IPS DF 6.9 (cell line): ENCODE data around the gene TNRC6C.

Experiments used
- DNase-seq: peaks from one replicate; pipeline ENCODE4 v3.0.0-alpha.2; 2013; ENCODE audit warnings: low read depth, low spot score
- H3K27ac ChIP-seq: one replicate; pipeline ENCODE4 v1.5.1; 2013; ENCODE audit warnings: low read length, control low read depth
- H3K27me3 ChIP-seq: 2 replicates; pipeline ENCODE4 v1.6.1; 2013; ENCODE audit warnings: mild to moderate bottlenecking, low read length; ENCODE audit not compliant: control insufficient read depth, insufficient read depth
- H3K36me3 ChIP-seq: 2 replicates; pipeline ENCODE4 v1.6.1; 2013; ENCODE audit warnings: low read length; ENCODE audit not compliant: control insufficient read depth, insufficient read depth
- H3K4me1 ChIP-seq: 2 replicates; pipeline ENCODE4 v1.6.1; 2013; ENCODE audit warnings: low read length; ENCODE audit not compliant: control insufficient read depth, insufficient read depth
- H3K4me3 ChIP-seq: 2 replicates; pipeline ENCODE4 v1.5.1; 2013; ENCODE audit warnings: mild to moderate bottlenecking, low read length
- H3K9me3 ChIP-seq: 2 replicates; pipeline ENCODE4 v1.6.1; 2013; ENCODE audit warnings: low read length, inconsistent platforms; ENCODE audit not compliant: control insufficient read depth, insufficient read depth
- WGBS: extraction: QIAGEN DNeasy Blood & Tissue Kit; methylation state at CpG from one replicate; pipeline ENCODE4 v1.1.7; 2013; ENCODE audit warnings: mixed read lengths, missing lambda C conversion rate; ENCODE audit not compliant: insufficient read length, insufficient coverage; 5-methylcytosine and 5-hydroxymethylcytosine counted together

TNRC6C gene

DNA sequence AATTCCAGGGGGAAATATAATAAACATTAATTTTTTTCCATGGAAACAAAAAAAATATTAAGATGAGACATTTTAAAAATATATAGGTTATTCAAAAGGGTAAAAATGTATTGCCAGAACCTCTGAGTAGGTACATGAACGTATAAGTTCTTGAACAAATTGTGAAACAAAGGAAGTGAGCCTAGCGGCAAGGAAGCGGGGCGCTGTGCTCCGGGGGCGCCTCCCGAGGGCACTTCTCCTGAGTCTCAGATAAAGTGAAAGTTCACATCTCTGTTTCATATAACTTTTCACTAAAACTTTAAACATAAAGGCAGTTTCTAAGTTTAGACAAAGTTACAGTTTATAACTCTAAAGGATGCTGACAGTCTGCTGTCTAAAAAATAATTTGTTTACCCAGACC is 52.3 kb downstream of the TNRC6C start:
- no peaks in the 10 kb centered on the region for H3K9me3 ChIP-seq
- H3K4me1 ChIP-seq: no peaks in the 10 kb centered on the region
- DNase-seq: no peak
- no peaks in the 10 kb centered on the region for H3K36me3 ChIP-seq
- no peaks in the 10 kb centered on the region for H3K27me3 ChIP-seq
- H3K4me3 ChIP-seq: no peak overlapping the region
- H3K27ac ChIP-seq: no peak overlapping the region
- WGBS: no CpG with 5 or more reads among the region's 7 CpGs

DNA sequence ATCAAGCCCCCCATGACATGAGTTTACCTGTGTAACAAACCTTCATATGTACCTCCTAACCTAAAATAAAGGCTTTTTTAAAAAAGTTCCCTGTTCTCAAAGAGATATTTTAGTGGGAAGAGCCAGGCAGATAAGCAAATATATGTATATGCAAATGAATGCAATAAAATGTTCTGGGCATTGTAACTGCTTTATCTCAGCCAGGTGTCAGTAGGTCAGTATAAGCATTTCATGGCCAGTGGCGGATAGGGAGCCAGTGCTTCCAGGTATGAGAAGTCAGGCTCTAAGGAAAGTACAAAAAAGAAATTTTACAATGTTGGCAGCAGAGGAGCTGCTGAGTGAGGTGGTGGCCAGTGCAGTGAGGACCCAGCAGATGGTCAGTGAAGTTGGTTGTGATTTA is 53.9 kb downstream of the TNRC6C start:
- no peak overlapping the region for H3K4me3 ChIP-seq
- no peaks in the 10 kb centered on the region for H3K9me3 ChIP-seq
- DNase-seq: no peak
- no CpG with 5 or more reads among the region's 1 CpG for WGBS
- H3K36me3 ChIP-seq: no peaks in the 10 kb centered on the region
- no peaks in the 10 kb centered on the region for H3K27me3 ChIP-seq
- no peaks in the 10 kb centered on the region for H3K4me1 ChIP-seq
- no peak overlapping the region for H3K27ac ChIP-seq

DNA sequence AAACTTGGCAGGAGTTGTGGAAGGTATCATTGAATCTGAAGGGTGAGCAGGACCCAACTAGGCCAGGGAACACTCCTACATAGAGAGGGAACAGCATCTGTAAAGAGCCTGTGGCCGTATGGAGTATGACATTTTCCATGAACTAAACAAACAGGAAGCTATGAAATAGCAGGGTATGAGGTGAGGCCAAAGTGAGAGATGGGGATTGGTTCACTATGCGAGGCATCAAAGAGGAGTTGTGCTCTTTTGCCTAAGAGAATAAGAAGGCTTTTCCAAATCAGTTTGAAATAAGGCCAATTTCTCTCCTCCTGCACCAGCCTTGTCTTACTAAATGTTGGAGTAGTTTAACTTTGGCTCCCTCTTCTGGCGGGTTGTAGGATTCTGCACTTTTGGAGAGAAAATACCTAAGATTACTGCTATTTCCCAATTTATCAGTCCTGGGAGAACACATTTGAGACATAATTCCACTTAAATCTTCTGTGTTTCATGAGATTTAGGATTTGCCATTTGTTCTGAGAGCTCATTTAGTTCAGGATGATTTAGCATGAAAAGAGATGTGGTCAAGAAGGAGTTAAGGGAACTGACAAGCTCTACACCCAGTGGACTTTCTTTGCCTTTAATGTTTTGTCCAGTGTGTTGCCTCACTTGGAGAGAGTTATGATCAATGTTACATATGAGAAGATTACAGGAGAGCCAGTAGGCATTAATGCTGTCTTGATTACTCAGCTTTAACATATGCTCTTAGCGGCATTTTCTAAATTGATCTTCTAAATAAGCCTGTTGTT is 55.4 kb downstream of the TNRC6C start:
- Histone ChIP-seq H3K27me3 (no peaks in the 10 kb centered on the region), H3K27ac (no peak overlapping the region), H3K36me3 (no peaks in the 10 kb centered on the region), H3K4me3 (no peak overlapping the region), H3K4me1 (no peaks in the 10 kb centered on the region), H3K9me3 (no peaks in the 10 kb centered on the region)
- DNase-seq: no peak
- no CpG with 5 or more reads among the region's 4 CpGs for WGBS

DNA sequence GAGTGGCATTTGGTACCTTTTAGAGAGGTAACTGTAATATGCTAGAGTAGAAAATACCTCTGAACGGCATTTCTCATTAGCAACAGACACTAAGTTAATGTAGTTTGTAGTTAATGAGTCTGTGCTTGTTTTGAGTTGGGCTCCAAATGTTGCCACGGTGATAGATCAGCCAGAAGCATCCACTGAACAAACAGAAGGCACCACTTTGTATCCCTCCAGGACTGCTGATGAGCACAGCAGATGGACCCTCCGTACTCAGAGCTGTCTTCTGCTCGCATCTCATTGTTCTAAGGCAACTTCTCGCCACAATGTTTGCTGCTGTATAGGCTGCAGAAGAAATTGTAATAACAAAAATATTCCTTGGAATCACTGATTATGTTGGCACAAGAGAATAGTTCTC is 56.1 kb downstream of the TNRC6C start:
- no peaks in the 10 kb centered on the region for H3K27me3 ChIP-seq
- H3K4me1 ChIP-seq: no peaks in the 10 kb centered on the region
- no peak overlapping the region for H3K27ac ChIP-seq
- no peaks in the 10 kb centered on the region for H3K36me3 ChIP-seq
- no CpG with 5 or more reads among the region's 5 CpGs for WGBS
- DNase-seq: no peak
- H3K4me3 ChIP-seq: no peak overlapping the region
- no peaks in the 10 kb centered on the region for H3K9me3 ChIP-seq

DNA sequence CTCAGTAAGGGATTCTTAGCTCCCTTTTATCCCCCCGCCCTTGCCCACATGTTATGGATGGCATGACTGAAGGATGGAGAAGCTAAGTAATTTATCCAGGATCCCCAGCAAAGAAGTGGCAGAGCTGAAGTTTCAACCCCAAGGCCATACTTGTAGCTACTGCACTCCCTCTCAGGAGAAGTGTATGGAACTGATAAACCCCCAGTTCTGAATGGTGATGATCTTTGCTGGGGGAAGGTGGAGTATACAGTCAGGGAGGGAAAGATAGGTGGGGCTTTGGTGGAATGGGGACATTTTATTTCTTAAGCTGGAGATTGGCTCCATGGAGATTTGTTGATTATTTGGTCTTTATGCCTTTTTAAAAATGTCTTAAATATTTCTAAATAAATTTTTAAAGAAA is 58.3 kb downstream of the TNRC6C start:
- H3K9me3 ChIP-seq: no peaks in the 10 kb centered on the region
- no peaks in the 10 kb centered on the region for H3K27me3 ChIP-seq
- no peak overlapping the region for H3K4me3 ChIP-seq
- H3K36me3 ChIP-seq: no peaks in the 10 kb centered on the region
- H3K4me1 ChIP-seq: no peaks in the 10 kb centered on the region
- WGBS: no CpG with 5 or more reads among the region's 1 CpG
- H3K27ac ChIP-seq: no peak overlapping the region
- DNase-seq: no peak

DNA sequence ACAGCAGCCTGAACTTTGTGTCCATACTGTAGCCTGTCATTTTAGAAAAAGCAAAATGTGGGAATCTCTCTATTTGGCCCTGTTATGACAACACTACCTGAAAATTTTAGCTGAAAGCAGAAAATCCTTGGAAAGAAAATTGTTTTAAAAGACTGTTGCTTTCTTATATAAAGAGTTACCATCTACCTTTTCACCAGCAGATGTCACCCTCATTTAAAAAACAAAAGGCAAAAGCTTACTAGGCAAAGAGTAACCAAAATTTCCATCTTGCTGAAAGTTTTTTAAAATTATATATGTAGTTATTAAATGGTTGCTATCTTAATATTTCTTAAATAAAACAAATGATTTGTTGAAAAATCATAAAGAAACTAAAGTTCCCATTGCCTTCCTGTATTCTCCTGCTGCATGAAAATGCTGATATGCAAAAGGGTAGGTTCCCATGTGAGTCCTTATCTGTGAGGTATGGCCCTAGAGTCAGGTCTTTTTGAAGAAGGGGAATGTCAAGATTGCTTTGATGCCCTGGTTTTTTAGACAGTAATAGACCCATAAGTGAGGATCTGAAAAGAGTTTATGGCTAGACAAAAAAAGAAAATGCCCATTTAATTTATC is 61.0 kb downstream of the TNRC6C start:
- no peaks in the 10 kb centered on the region for H3K27me3 ChIP-seq
- no peak for DNase-seq
- H3K36me3 ChIP-seq: no peaks in the 10 kb centered on the region
- H3K4me1 ChIP-seq: no peaks in the 10 kb centered on the region
- no peaks in the 10 kb centered on the region for H3K9me3 ChIP-seq
- H3K4me3 ChIP-seq: no peak overlapping the region
- H3K27ac ChIP-seq: no peak overlapping the region

DNA sequence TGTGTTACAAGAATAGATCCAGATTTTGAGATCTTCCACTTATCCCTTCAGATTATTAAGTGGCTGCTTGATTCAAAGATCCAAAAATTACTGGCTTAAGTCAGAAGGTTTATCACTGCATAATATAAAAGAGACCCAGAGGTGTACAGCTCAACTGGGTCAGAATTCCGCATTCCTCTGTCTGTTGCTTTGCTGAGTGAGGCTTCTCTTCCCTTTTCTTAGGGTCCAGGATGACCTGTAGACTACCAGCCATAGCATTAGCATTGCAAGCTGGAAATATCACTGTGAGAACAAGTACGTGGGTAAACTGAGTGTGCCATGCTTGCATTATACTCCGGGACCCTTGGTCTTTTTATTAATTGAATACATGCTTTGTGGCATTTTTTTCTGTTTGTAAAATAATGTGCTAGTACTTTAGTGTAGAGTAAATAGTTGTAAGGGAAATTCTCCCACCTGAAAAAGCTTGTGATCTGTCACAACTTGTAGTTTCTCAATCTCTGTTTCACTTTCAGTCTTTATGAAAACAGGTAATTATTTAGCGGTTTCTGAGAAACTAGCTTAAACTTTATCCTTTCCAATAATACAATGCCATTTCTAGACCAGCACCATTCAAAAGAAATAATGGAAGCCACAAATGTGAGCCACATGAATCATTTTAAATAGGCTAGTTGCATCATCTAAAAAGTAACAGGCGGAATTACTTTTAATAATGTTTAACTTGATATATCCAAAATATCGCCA is 61.6 kb downstream of the TNRC6C start:
- Histone ChIP-seq H3K27me3 (no peaks in the 10 kb centered on the region), H3K36me3 (no peaks in the 10 kb centered on the region), H3K4me1 (no peaks in the 10 kb centered on the region), H3K9me3 (no peaks in the 10 kb centered on the region), H3K4me3 (no peak overlapping the region), H3K27ac (no peak overlapping the region)
- DNase-seq: no peak
- whole genome bisulfite sequencing: no CpG with 5 or more reads among the region's 6 CpGs

DNA sequence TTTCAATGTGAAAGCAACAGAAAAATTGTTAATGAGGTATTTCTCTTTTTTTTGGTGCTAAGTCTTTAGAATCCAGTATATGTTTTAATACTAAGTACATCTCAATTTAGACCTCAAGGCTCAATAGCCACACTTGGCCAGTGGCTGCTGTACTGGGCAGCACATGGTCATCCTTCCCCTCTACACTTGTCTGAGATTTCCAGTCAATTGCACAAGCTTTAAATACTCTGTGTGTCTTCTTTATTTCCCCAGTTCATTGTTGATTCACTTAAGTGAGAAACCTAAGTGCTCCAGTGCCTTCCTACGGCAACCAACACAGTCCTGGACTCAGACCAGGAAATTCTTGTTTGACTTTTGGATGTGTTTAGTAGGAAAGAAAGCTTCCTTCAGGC is 62.2 kb downstream of the TNRC6C start:
- Histone ChIP-seq H3K9me3 (no peaks in the 10 kb centered on the region), H3K27me3 (no peaks in the 10 kb centered on the region), H3K4me3 (no peak overlapping the region), H3K4me1 (no peaks in the 10 kb centered on the region), H3K36me3 (no peaks in the 10 kb centered on the region), H3K27ac (no peak overlapping the region)
- no CpG with 5 or more reads among the region's 1 CpG for WGBS
- DNase-seq: no peak

DNA sequence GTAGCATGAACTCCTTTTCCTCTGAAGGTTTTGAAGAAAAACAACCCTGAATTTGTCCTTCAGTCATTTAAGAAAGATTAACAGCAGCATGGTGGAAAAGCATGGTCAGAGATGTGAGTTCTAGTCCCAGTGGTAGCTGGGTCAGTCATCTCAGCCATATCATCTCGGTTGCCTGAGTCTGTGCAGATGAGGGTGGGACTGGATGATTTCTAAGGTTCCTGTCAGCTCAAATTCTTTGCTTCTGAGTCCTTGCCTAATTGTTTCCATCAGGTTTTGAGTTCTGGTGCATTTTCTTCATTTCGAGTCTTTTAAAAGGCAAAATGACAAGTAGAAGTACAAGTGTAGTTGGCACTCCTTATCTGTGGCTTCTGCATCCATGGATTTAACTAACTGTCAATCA is 63.9 kb downstream of the TNRC6C start:
- no peaks in the 10 kb centered on the region for H3K4me1 ChIP-seq
- no peaks in the 10 kb centered on the region for H3K9me3 ChIP-seq
- H3K27me3 ChIP-seq: no peaks in the 10 kb centered on the region
- DNase-seq: no peak
- H3K27ac ChIP-seq: no peak overlapping the region
- H3K4me3 ChIP-seq: no peak overlapping the region
- H3K36me3 ChIP-seq: no peaks in the 10 kb centered on the region
- no CpG with 5 or more reads among the region's 2 CpGs for WGBS

DNA sequence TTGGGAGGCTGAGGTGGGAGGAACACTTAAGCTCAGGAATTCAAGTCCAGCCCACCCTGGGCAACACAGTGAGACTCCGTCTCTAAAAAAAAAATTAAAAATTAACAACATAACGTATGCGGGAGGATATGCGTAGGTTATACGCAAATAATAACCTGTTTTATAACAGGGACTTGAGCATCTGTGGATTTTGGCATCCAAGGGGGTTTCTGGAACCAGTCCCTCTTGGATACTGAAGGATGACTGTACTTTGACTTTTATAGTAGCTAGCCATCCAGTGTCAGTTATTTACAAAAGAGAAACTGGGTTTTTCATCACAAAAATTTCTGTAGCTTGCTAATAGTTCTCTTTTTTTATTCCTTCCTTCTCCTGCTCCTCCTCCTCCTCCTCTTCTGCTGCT is 64.5 kb downstream of the TNRC6C start:
- Histone ChIP-seq H3K27me3 (no peaks in the 10 kb centered on the region), H3K36me3 (no peaks in the 10 kb centered on the region), H3K9me3 (no peaks in the 10 kb centered on the region), H3K27ac (no peak overlapping the region), H3K4me1 (no peaks in the 10 kb centered on the region), H3K4me3 (no peak overlapping the region)
- WGBS: no CpG with 5 or more reads among the region's 5 CpGs
- no peak for DNase-seq
